HEK293 (cell line): ENCODE data around the gene PARD3.

ENCODE experiments used
- CTCF ChIA-PET: fragments of 350-600 bp; formaldehyde crosslinking; extraction: SDS; loops from one replicate; lab custom pipeline; 2021; ENCODE audit warnings: antibody characterized with exemption; lab: Yijun Ruan, JAX
- POLR2A ChIA-PET: fragments of 300-600 bp; formaldehyde crosslinking; extraction: SDS; loops from one replicate; lab custom pipeline; 2020; ENCODE audit warnings: antibody characterized with exemption, inconsistent platforms; lab: Yijun Ruan, JAX
- H3K27ac ChIP-seq: fragments of 200-500 bp; sonication (Bioruptor generic); 2 replicates; pipeline ENCODE4 v1.5.1; 2014; ENCODE audit warnings: low read depth, low read length, control low read depth, inconsistent platforms; ENCODE audit errors: extremely low read depth
- H3K36me3 ChIP-seq, 2 experiments: fragments of 200-500 bp in 1 of 2; sonication (Bioruptor generic) in 1 of 2; 1 replicate in 1 of 2; 2 replicates in 1 of 2; pipeline ENCODE4 v1.5.1; 2014 to 2017; ENCODE audit warnings: inconsistent platforms in 2 of 2, low read length in 2 of 2; ENCODE audit not compliant: control insufficient read depth in 2 of 2, insufficient read depth in 1 of 2
- H3K4me1 ChIP-seq: fragments of 200-500 bp; sonication (Bioruptor generic); 2 replicates; pipeline ENCODE4 v1.5.1; 2014; ENCODE audit warnings: mild to moderate bottlenecking, low read length, inconsistent platforms; ENCODE audit not compliant: control insufficient read depth, insufficient read depth
- H3K4me3 ChIP-seq: 2 replicates; pipeline ENCODE4 v1.5.1; 2011; ENCODE audit warnings: low read depth, mild to moderate bottlenecking, control low read depth, low read length, moderate library complexity
- H3K9me3 ChIP-seq: fragments of 200-500 bp; sonication (Bioruptor generic); 2 replicates; pipeline ENCODE4 v1.5.1; 2014; ENCODE audit warnings: low read depth, low read length, inconsistent platforms; ENCODE audit not compliant: control insufficient read depth, insufficient read depth
- ZFP69B ChIP-seq: fragments of 450-650 bp; formaldehyde crosslinking; IDR thresholded peaks from 2 replicates; pipeline ENCODE4 v1.5.1; 2016; ENCODE audit warnings: missing biosample characterization, missing genetic modification characterization
- ZNF112 ChIP-seq: fragments of 450-650 bp; formaldehyde crosslinking; IDR thresholded peaks from 2 replicates; pipeline ENCODE4 v1.5.0; 2017; ENCODE audit warnings: missing biosample characterization, missing genetic modification characterization
- ZNF121 ChIP-seq: fragments of 450-650 bp; formaldehyde crosslinking; IDR thresholded peaks from 2 replicates; pipeline ENCODE4 v1.5.1; 2016; ENCODE audit warnings: missing biosample characterization, missing genetic modification characterization
- ZNF132 ChIP-seq: fragments of 450-650 bp; formaldehyde crosslinking; IDR thresholded peaks from 2 replicates; pipeline ENCODE4 v1.5.1; 2017; ENCODE audit warnings: missing biosample characterization, missing genetic modification characterization, borderline replicate concordance
- ZNF169 ChIP-seq: fragments of 450-650 bp; formaldehyde crosslinking; IDR thresholded peaks from 2 replicates; pipeline ENCODE4 v1.5.1; 2016; ENCODE audit warnings: missing biosample characterization, missing genetic modification characterization
- ZNF223 ChIP-seq: fragments of 450-650 bp; formaldehyde crosslinking; IDR thresholded peaks from 2 replicates; pipeline ENCODE4 v1.5.1; 2016; ENCODE audit warnings: missing biosample characterization, missing genetic modification characterization
- ZNF391 ChIP-seq: fragments of 450-650 bp; formaldehyde crosslinking; IDR thresholded peaks from 2 replicates; pipeline ENCODE4 v1.5.1; 2016; ENCODE audit warnings: low read depth, missing biosample characterization, missing genetic modification characterization, borderline replicate concordance
- ZNF555 ChIP-seq: fragments of 450-650 bp; formaldehyde crosslinking; conservative IDR thresholded peaks from 2 replicates; pipeline ENCODE4 v1.5.1; 2017; ENCODE audit warnings: missing biosample characterization, mild to moderate bottlenecking, missing genetic modification characterization, inconsistent platforms
- ZNF600 ChIP-seq: fragments of 450-650 bp; formaldehyde crosslinking; IDR thresholded peaks from 2 replicates; pipeline ENCODE4 v1.5.1; 2016; ENCODE audit warnings: missing biosample characterization, missing genetic modification characterization
- ZNF664 ChIP-seq: fragments of 450-650 bp; formaldehyde crosslinking; IDR thresholded peaks from 2 replicates; pipeline ENCODE4 v1.5.1; 2016; ENCODE audit warnings: missing biosample characterization, missing genetic modification characterization
- ZNF76 ChIP-seq: fragments of 450-650 bp; formaldehyde crosslinking; IDR thresholded peaks from 2 replicates; pipeline ENCODE4; 2016; ENCODE audit warnings: low read depth, missing biosample characterization, missing genetic modification characterization, borderline replicate concordance
- ZNF785 ChIP-seq: fragments of 450-650 bp; formaldehyde crosslinking; IDR thresholded peaks from 2 replicates; pipeline ENCODE4 v1.5.1; 2016; ENCODE audit warnings: missing biosample characterization, missing genetic modification characterization
- ZNF837 ChIP-seq: fragments of 450-650 bp; formaldehyde crosslinking; IDR thresholded peaks from 2 replicates; pipeline ENCODE4 v1.5.1; 2016; ENCODE audit warnings: missing biosample characterization, missing genetic modification characterization
- ZXDB ChIP-seq: fragments of 450-650 bp; formaldehyde crosslinking; IDR thresholded peaks from 2 replicates; pipeline ENCODE4 v1.5.1; 2016; ENCODE audit warnings: missing biosample characterization, missing genetic modification characterization
- TF ChIP-seq, protein P1 (sequence below): fragments of 450-650 bp; formaldehyde crosslinking; IDR thresholded peaks from 2 replicates; pipeline ENCODE4 v1.5.1; 2016; ENCODE audit warnings: missing biosample characterization, missing genetic modification characterization

The PARD3 gene

DNA sequence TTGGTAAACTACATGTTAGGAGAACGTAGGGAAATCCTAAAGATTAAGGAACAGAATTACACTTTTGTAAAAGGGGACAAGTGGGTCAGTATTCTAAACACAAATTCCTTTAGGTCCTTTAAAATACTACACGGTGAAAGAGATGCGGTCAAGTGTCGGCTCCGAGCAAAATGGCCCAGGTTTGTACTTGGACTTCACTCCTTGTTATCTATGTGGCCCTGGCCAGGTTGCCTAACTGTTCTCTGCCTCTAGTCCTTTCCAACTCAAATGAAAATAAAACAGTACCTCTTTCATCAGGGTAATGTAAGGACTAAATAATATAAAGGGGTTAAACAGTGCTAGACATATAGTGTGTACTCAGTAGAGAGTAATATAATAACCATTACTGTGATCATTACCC, 344.8 kb downstream of the PARD3 start:
- Histone ChIP-seq H3K36me3 (peaks cover 0 to 9% of the 10 kb centered on the region in 2 experiments; a peak in 1 of 3 replicates), H3K4me3 (no peak overlapping the region), H3K9me3 (no peaks in the 10 kb centered on the region), H3K27ac (no peak overlapping the region), H3K4me1 (no peaks in the 10 kb centered on the region; the same call in 1 of the 2 replicates)
- ChIA-PET CTCF (no interaction called here), POLR2A (no interaction called here)
- TF ChIP-seq ZNF837 (tag by site-specific recombination) (no peak), ZNF169 (no peak), ZNF555 (no peak)

DNA sequence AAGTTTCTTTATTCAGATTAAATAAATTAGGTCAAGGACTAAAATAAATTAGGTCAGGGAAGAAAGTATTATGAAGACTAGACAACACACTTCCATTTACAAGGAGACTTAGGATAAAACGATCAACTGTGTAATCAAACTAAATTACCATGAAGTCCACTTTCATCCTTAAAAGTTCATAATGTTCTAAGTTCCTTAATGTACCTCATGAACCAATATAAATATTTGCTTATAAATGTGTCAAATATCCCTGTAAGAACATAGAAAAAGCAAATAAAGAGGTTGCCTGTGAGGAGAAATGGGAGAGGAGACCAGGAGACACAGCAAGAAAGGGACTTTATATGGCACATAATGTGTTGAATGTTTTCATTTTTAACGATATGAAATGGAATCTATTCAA, 345.6 kb downstream of the PARD3 start:
- Histone ChIP-seq H3K4me3 (no peak overlapping the region), H3K27ac (no peak overlapping the region), H3K36me3 (peaks cover 0 to 9% of the 10 kb centered on the region in 2 experiments; a peak in 1 of 3 replicates), H3K4me1 (no peaks in the 10 kb centered on the region; the same call in 1 of the 2 replicates), H3K9me3 (no peaks in the 10 kb centered on the region)
- CTCF ChIA-PET: no interaction called here
- TF ChIP-seq ZNF223 (tag by site-specific recombination): no peak
- TF ChIP-seq ZXDB: no peak
- TF ChIP-seq ZNF132 (tag by site-specific recombination): no peak
- POLR2A ChIA-PET: no interaction called here

DNA sequence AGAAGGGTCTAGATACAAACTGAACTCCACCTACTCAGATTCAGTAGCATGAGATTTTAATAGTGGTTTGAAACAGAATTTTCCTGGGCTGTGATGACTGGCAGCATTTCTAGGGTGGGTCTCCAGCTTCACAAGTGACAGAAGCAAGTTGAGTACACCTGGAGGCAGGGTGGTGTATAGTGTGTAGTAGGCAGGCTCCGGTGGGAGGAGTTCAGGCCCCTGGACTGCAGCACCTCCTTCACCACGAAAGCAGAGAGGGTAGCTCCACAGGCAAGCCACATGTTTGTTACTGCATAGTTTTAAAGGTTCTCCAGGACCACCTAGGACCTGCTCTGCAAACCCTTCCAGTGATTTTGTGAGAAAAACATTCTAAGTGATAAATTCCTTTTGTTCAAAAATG, 347.2 kb downstream of the PARD3 start:
- H3K4me3 ChIP-seq: no peak overlapping the region
- no peaks in the 10 kb centered on the region for H3K9me3 ChIP-seq
- peaks cover 0 to 9% of the 10 kb centered on the region in 2 experiments; a peak in 1 of 3 replicates for H3K36me3 ChIP-seq
- TF ChIP-seq ZNF600 (tag by site-specific recombination): no peak
- TF ChIP-seq, protein P1, sequence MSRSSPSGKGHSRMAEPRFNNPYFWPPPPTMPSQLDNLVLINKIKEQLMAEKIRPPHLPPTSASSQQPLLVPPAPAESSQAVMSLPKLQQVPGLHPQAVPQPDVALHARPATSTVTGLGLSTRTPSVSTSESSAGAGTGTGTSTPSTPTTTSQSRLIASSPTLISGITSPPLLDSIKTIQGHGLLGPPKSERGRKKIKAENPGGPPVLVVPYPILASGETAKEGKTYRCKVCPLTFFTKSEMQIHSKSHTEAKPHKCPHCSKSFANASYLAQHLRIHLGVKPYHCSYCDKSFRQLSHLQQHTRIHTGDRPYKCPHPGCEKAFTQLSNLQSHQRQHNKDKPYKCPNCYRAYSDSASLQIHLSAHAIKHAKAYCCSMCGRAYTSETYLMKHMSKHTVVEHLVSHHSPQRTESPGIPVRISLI (tag by site-specific recombination): no peak
- POLR2A ChIA-PET: no interaction called here
- no peaks in the 10 kb centered on the region for H3K4me1 ChIP-seq
- CTCF ChIA-PET: no interaction called here
- no peak overlapping the region for H3K27ac ChIP-seq

- peaks cover 0 to 9% of the 10 kb centered on the region in 2 experiments; a peak in 1 of 3 replicates for H3K36me3 ChIP-seq
- no peak overlapping the region for H3K4me3 ChIP-seq
- ChIA-PET POLR2A (no interaction called here), CTCF (no interaction called here)
- H3K27ac ChIP-seq: no peak overlapping the region
- no peaks in the 10 kb centered on the region for H3K4me1 ChIP-seq
- TF ChIP-seq ZNF121: peak; percentile 77
- TF ChIP-seq ZNF785 (tag by site-specific recombination): no peak
- no peak for TF ChIP-seq ZNF76 (tag by site-specific recombination)
- no peaks in the 10 kb centered on the region for H3K9me3 ChIP-seq
Measured at GRCh38 chr10:34467364-34467763, 347.7 kb downstream of the PARD3 start.

DNA sequence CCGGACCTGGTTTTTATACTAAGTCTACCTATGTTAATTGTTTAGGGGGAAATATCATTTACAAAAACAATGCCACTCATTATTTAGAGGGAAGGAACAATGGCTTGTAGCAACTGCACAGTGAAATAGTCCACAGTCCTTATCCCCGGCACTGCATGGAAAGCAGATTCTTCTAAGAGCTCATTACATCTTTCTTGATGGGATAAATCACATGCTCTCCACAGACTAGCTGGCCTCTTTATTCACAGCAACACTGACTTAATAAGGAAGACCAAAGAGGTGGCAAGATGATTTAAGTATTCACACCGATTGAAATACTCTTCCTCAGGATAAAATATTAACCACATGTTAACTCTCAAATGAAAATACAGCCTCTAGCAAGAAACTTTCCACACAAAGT, 349.4 kb downstream of the PARD3 start:
- H3K9me3 ChIP-seq: no peaks in the 10 kb centered on the region
- CTCF ChIA-PET: interaction anchor here (0.6 kb wide), 1 partner anchor 67 kb away, joined by 3 read pairs; no protein-coding TSS in a partner anchor
- H3K4me1 ChIP-seq: no peaks in the 10 kb centered on the region
- H3K4me3 ChIP-seq: no peak overlapping the region
- TF ChIP-seq ZFP69B: no peak
- TF ChIP-seq ZNF664 (tag by site-specific recombination): no peak
- no peak for TF ChIP-seq ZNF112 (tag by site-specific recombination)
- no peak for TF ChIP-seq ZNF391 (tag by site-specific recombination)
- H3K36me3 ChIP-seq: peaks cover 0 to 9% of the 10 kb centered on the region in 2 experiments; a peak in 1 of 3 replicates
- H3K27ac ChIP-seq: no peak overlapping the region
- POLR2A ChIA-PET: no interaction called here
